Measurements from ENCODE around the gene THSD7B.

DNA sequence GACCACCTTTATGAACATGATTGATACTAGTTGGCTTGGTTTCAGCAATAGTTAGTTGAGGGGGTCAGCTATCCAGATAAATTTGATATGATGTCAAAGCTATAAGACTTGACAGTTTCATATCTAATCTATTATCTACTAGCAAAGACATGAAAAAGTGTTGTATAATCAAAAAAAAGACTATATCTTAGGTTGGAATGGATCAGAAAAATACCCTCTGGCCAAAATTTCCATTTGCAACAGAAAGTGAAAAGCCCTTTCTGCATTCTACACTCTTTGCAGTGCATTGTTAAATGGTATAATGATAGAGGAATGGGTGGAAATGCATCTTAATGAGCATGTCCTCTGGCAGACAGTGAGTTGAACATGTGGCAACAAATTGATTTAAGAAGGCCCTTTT is 242.6 kb downstream of the THSD7B start:
- TF ChIP-seq EZH2 (IDR thresholded peaks at IDR 0.05) = no peak
- TF ChIP-seq POLR2AphosphoS5 (IDR thresholded peaks at IDR 0.05; ENCODE audit: borderline replicate concordance, low read depth, low read length) = no peak
